ENCODE results near the gene IFNL4. TPM values are rescaled to one million over a fixed set of nuclear protein-coding genes. Genes with fewer than 3 reads are reported as not detected.
"Not testable (repeated sequence)": the region's sequence is repeated elsewhere in the genome, so short reads cannot be mapped to it uniquely, and the experiment has no call there.

The IFNL4 gene
- total RNA-seq, 4 donors from 2014 or later, result not detected

- Histone ChIP-seq H3K36me3 (no peaks in the 10 kb centered on the region), H3K27ac (no peak overlapping the region), H3K4me1 (peaks cover 0 to 10% (median 9%) of the 10 kb centered on the region in 4 donors), H3K9me3 (no peaks in the 10 kb centered on the region), H3K4me3 (no peak overlapping the region), H3K27me3 (peaks cover 51% of the 10 kb centered on the region)
- peak; percentile 16 for DNase-seq
- in situ Hi-C loops (cut with MboI; ENCODE audit: low pct_ligation_motif_present in 1 of 4, low pct_unique_long_range_greater_than_20kb in 1 of 4, low sequenced_read_pairs in 3 of 4) (no loop called here), intact Hi-C loops (cut with DNase I; ENCODE audit: low total_unique reads) (no loop called here)
- 39% methylated on average over 21 of the region's 42 CpGs; no CpG with 5 or more reads in 1 of the 2 donors for WGBS, 2 donors (ENCODE audit: low coverage in 1 of 2)
- TF ChIP-seq EP300 (IDR thresholded peaks at IDR 0.05; ENCODE audit: low read depth) (no peak), CTCF (IDR thresholded peaks at IDR 0.05) (no peak), POLR2A (IDR thresholded peaks at IDR 0.05) (no peak), POLR2AphosphoS5 (IDR thresholded peaks at IDR 0.05) (no peak)
These were observed 1.5 kb downstream of the IFNL4 start for GRCh38 chr19:39246951-39247669.

DNA sequence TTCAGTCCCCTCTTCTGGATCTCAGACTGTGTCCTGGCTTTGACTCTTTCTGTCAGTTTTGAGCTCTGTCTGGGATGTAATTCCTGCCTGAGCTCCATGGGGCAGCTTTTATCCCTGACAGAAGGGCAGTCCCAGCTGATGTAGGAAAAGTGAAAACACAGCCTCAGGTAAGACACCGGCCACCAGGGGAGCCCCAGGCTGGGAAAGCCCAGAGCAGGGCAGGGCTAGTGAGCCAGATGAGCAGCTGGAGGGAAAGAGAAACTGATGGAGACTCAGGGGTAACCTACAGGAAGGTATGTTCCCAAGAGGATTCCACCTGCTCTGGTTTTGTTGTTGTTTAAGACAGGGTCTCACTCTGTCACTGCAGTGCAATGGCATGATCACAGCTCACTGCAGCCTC lies 3.5 kb downstream of the IFNL4 start:
- H3K9me3 ChIP-seq; in situ Hi-C loops (cut with MboI; ENCODE audit: low pct_ligation_motif_present in 1 of 4, low pct_unique_long_range_greater_than_20kb in 1 of 4, low sequenced_read_pairs in 3 of 4); H3K4me3 ChIP-seq; DNase-seq; H3K36me3 ChIP-seq; H3K4me1 ChIP-seq; intact Hi-C loops (cut with DNase I; ENCODE audit: low total_unique reads); H3K27ac ChIP-seq: not testable (repeated sequence)
- H3K27me3 ChIP-seq, result peaks cover 44% of the 10 kb centered on the region
- WGBS, 2 donors (ENCODE audit: low coverage in 1 of 2), result no CpG with 5 or more reads among the region's 1 CpG

- WGBS, 2 donors (ENCODE audit: low coverage in 1 of 2), result 90% methylated on average over 6 of the region's 12 CpGs; no CpG with 5 or more reads in 1 of the 2 donors
These were observed 4.1 kb downstream of the IFNL4 start, which contains the start of gene IFNL3 for GRCh38 chr19:39244410-39245100. Gene IFNL3 (minus strand): TSS chr19:39245006. CDS start chr19:39244967, 39 bp downstream.

DNA sequence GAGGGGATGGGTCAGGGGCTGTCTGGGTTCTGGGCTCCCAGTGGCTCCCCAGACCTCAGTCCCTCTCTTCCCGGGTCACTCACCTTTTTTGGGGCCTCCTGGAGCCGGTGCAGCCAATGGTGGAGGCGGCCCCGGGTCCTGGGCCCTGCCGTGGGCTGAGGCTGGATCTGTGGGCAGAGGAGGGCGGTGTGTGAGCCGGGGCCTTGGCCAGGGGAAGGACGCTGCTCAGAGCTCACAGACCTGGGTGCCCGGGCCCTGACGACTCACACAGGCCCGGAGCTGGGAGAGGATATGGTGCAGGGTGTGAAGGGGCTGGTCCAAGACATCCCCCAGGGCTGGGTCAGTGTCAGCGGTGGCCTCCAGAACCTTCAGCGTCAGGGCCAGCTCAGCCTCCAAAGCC lies 4.9 kb downstream of the IFNL4 start:
- WGBS, 2 donors (ENCODE audit: low coverage in 1 of 2), result 78% methylated on average over 6 of the region's 13 CpGs; no CpG with 5 or more reads in 1 of the 2 donors
- H3K27me3 ChIP-seq, result peaks cover 30% of the 10 kb centered on the region
- H3K36me3 ChIP-seq; DNase-seq; intact Hi-C loops (cut with DNase I; ENCODE audit: low total_unique reads); H3K4me3 ChIP-seq; H3K4me1 ChIP-seq; H3K27ac ChIP-seq; H3K9me3 ChIP-seq; in situ Hi-C loops (cut with MboI; ENCODE audit: low pct_ligation_motif_present in 1 of 4, low pct_unique_long_range_greater_than_20kb in 1 of 4, low sequenced_read_pairs in 3 of 4): not testable (repeated sequence)

More at GRCh38 chr19:39244410-39245100, 4.1 kb downstream of the IFNL4 start, which contains the start of gene IFNL3:
- H3K4me1 ChIP-seq; H3K27ac ChIP-seq; DNase-seq; intact Hi-C loops (cut with DNase I; ENCODE audit: low total_unique reads); H3K36me3 ChIP-seq; in situ Hi-C loops (cut with MboI; ENCODE audit: low pct_ligation_motif_present in 1 of 4, low pct_unique_long_range_greater_than_20kb in 1 of 4, low sequenced_read_pairs in 3 of 4); H3K9me3 ChIP-seq; H3K4me3 ChIP-seq: not testable (repeated sequence)
- peaks cover 38% of the 10 kb centered on the region for H3K27me3 ChIP-seq

DNA sequence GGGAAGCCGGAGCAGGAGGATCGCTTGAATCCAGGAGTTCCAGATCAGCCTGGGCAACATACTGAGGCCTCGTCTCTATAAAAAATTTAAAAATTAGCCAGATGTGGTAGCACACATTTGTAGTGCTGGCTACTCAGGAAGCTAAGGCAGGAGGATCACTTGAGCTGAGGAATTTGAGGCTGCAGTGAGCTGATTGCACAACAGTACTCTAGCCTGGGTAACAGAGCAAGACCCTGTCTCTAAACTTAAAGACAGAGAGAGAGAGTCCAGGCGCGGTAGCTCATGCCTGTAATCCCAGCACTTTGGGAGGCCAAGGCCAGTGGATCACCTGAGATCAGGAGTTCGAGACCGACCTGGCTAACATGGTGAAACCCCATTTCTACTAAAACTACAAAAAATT lies 8.2 kb downstream of the IFNL4 start:
- no peak for DNase-seq
- intact Hi-C loops (cut with DNase I; ENCODE audit: low total_unique reads), result no loop called here

More for the DNA sequence above, 8.2 kb downstream of the IFNL4 start:
- in situ Hi-C loops (cut with MboI; ENCODE audit: low pct_ligation_motif_present in 1 of 4, low pct_unique_long_range_greater_than_20kb in 1 of 4, low sequenced_read_pairs in 3 of 4), result no loop called here
- Histone ChIP-seq H3K9me3 (no peaks in the 10 kb centered on the region), H3K4me1 (peaks cover 0 to 5% (median 2%) of the 10 kb centered on the region in 4 donors), H3K36me3 (no peaks in the 10 kb centered on the region), H3K27ac (no peak overlapping the region), H3K4me3 (no peak overlapping the region), H3K27me3 (peaks cover 16% of the 10 kb centered on the region)
- no peak for TF ChIP-seq CTCF (IDR thresholded peaks at IDR 0.05)
- no peak for TF ChIP-seq EP300 (IDR thresholded peaks at IDR 0.05; ENCODE audit: low read depth)
- WGBS, 2 donors (ENCODE audit: low coverage in 1 of 2), result 67 to 92% methylated on average over 3 to 7 of the region's 7 CpGs

All from transverse colon (tissue), 4 donors.